WTC11 (cell line): ENCODE measurements around the gene GARRE1. TPM values are rescaled to one million over a fixed set of nuclear protein-coding genes. Genes with fewer than 3 reads are reported as not detected.

Experiments used
- ATAC-seq: fragments of 200-7000 bp; cut with Tn5 transposase; 2 replicates; pipeline ENCODE4 v1.10.0; 2021; ENCODE audit warnings: mild to moderate bottlenecking, moderate library complexity
- CTCF ChIA-PET: fragments of 300-600 bp; sonication (Branson Sonifier 250); formaldehyde crosslinking; loops from one replicate; lab custom pipeline; 2021; ENCODE audit warnings: antibody characterized with exemption; lab: Charles Lee
- POLR2A ChIA-PET: fragments of 350-600 bp; sonication (Branson Sonifier 250); formaldehyde crosslinking; loops from one replicate; lab custom pipeline; 2021; ENCODE audit warnings: antibody characterized with exemption; lab: Charles Lee
- DNase-seq: peaks from one replicate; pipeline ENCODE4 v3.0.0; 2021; ENCODE audit warnings: low spot score
- H3K27ac Mint-ChIP-seq: 2 replicates; pipeline ENCODE4 v1.8.0; 2021; ENCODE audit warnings: mixed read lengths
- H3K27me3 Mint-ChIP-seq: 2 replicates; pipeline ENCODE4 v1.8.0; 2021; ENCODE audit warnings: low read depth, mild to moderate bottlenecking, moderate library complexity, mixed read lengths
- H3K36me3 Mint-ChIP-seq: 2 replicates; pipeline ENCODE4 v1.8.0; 2021; ENCODE audit warnings: mixed read lengths
- H3K4me1 Mint-ChIP-seq: 2 replicates; pipeline ENCODE4 v1.8.0; 2022; ENCODE audit warnings: mixed read lengths
- H3K4me3 Mint-ChIP-seq: 2 replicates; pipeline ENCODE4 v1.8.0; 2021; ENCODE audit warnings: mild to moderate bottlenecking, moderate library complexity, mixed read lengths
- H3K9me3 Mint-ChIP-seq: 2 replicates; pipeline ENCODE4 v1.8.0; 2021; ENCODE audit warnings: mixed read lengths
- ATF6 ChIP-seq: sonication (generic); formaldehyde crosslinking; IDR thresholded peaks from 2 replicates; pipeline ENCODE4 v1.8.1; 2023; ENCODE audit warnings: mild to moderate bottlenecking, missing genetic modification reagents
- CDX4 ChIP-seq: fragments of 250-450 bp; sonication (Bioruptor Pico); IDR thresholded peaks from 2 replicates; pipeline ENCODE4 v1.9.0; 2021; ENCODE audit warnings: moderate library complexity, mild to moderate bottlenecking, inconsistent platforms, borderline replicate concordance
- ELF4 ChIP-seq: sonication (generic); formaldehyde crosslinking; IDR thresholded peaks from 2 replicates; pipeline ENCODE4 v1.8.1; 2022; ENCODE audit warnings: low read depth, mild to moderate bottlenecking, moderate library complexity, missing genetic modification reagents
- MLX ChIP-seq: sonication (generic); formaldehyde crosslinking; IDR thresholded peaks from 2 replicates; pipeline ENCODE4 v1.8.1; 2023; ENCODE audit warnings: mild to moderate bottlenecking, missing genetic modification reagents, moderate library complexity
- NFYB ChIP-seq: sonication (generic); formaldehyde crosslinking; conservative IDR thresholded peaks from 2 replicates; pipeline ENCODE4 v1.8.0; 2022; ENCODE audit warnings: low read depth, missing genetic modification reagents
- NR3C1 ChIP-seq: sonication (generic); formaldehyde crosslinking; conservative IDR thresholded peaks from 2 replicates; pipeline ENCODE4 v1.8.1; 2023; ENCODE audit warnings: low read depth, mild to moderate bottlenecking, missing genetic modification reagents
- RORB ChIP-seq: fragments of 250-450 bp; sonication (Bioruptor Pico); IDR thresholded peaks from 2 replicates; pipeline ENCODE4 v1.9.0; 2021; ENCODE audit warnings: mild to moderate bottlenecking
- TCF7 ChIP-seq: sonication (generic); formaldehyde crosslinking; IDR thresholded peaks from 2 replicates; pipeline ENCODE4 v1.8.0; 2022; ENCODE audit warnings: mild to moderate bottlenecking, low read depth, missing genetic modification reagents, moderate library complexity
- TEAD1 ChIP-seq: sonication (generic); formaldehyde crosslinking; IDR thresholded peaks from 2 replicates; pipeline ENCODE4 v1.8.0; 2022; ENCODE audit warnings: mild to moderate bottlenecking, missing genetic modification reagents
- USF1 ChIP-seq: sonication (generic); formaldehyde crosslinking; IDR thresholded peaks from 2 replicates; pipeline ENCODE4 v1.8.0; 2022; ENCODE audit warnings: mild to moderate bottlenecking, missing genetic modification reagents
- ZMAT4 ChIP-seq: fragments of 250-450 bp; sonication (Bioruptor Pico); IDR thresholded peaks from 2 replicates; pipeline ENCODE4 v1.9.0; 2021; ENCODE audit warnings: mild to moderate bottlenecking
- ZNF512 ChIP-seq: sonication (generic); formaldehyde crosslinking; IDR thresholded peaks from 2 replicates; pipeline ENCODE4 v1.8.1; 2022; ENCODE audit warnings: missing genetic modification reagents, borderline replicate concordance
- total RNA-seq: library from RNA; stranded (reverse); gene quantifications from 3 replicates; pipeline ENCODE4 v1.2.3, GENCODE V29; 2021
- TF ChIP-seq, protein P1 (sequence below): sonication (generic); formaldehyde crosslinking; IDR thresholded peaks from 2 replicates; pipeline ENCODE4 v1.8.1; 2023; ENCODE audit warnings: mild to moderate bottlenecking, moderate library complexity, missing genetic modification reagents
- TF ChIP-seq, protein P2 (sequence below): sonication (generic); formaldehyde crosslinking; IDR thresholded peaks from 2 replicates; pipeline ENCODE4 v1.8.0; 2023; ENCODE audit warnings: missing genetic modification reagents, mild to moderate bottlenecking, borderline replicate concordance
- TF ChIP-seq, protein P3 (sequence below): sonication (generic); formaldehyde crosslinking; IDR thresholded peaks from 2 replicates; pipeline ENCODE4 v1.8.0; 2022; ENCODE audit warnings: mild to moderate bottlenecking, missing genetic modification reagents

GARRE1 gene
- total RNA-seq, 1 experiment from 2014 or later, result 16.7 TPM

- no peaks in the 10 kb centered on the region for H3K27me3 Mint-ChIP-seq
- TF ChIP-seq, protein P1, sequence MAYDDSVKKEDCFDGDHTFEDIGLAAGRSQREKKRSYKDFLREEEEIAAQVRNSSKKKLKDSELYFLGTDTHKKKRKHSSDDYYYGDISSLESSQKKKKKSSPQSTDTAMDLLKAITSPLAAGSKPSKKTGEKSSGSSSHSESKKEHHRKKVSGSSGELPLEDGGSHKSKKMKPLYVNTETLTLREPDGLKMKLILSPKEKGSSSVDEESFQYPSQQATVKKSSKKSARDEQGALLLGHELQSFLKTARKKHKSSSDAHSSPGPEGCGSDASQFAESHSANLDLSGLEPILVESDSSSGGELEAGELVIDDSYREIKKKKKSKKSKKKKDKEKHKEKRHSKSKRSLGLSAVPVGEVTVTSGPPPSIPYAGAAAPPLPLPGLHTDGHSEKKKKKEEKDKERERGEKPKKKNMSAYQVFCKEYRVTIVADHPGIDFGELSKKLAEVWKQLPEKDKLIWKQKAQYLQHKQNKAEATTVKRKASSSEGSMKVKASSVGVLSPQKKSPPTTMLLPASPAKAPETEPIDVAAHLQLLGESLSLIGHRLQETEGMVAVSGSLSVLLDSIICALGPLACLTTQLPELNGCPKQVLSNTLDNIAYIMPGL (CRISPR knock-in tag), result no peak
- TF ChIP-seq RORB, result no peak
- no peak for TF ChIP-seq TEAD1
- TF ChIP-seq, protein P2, sequence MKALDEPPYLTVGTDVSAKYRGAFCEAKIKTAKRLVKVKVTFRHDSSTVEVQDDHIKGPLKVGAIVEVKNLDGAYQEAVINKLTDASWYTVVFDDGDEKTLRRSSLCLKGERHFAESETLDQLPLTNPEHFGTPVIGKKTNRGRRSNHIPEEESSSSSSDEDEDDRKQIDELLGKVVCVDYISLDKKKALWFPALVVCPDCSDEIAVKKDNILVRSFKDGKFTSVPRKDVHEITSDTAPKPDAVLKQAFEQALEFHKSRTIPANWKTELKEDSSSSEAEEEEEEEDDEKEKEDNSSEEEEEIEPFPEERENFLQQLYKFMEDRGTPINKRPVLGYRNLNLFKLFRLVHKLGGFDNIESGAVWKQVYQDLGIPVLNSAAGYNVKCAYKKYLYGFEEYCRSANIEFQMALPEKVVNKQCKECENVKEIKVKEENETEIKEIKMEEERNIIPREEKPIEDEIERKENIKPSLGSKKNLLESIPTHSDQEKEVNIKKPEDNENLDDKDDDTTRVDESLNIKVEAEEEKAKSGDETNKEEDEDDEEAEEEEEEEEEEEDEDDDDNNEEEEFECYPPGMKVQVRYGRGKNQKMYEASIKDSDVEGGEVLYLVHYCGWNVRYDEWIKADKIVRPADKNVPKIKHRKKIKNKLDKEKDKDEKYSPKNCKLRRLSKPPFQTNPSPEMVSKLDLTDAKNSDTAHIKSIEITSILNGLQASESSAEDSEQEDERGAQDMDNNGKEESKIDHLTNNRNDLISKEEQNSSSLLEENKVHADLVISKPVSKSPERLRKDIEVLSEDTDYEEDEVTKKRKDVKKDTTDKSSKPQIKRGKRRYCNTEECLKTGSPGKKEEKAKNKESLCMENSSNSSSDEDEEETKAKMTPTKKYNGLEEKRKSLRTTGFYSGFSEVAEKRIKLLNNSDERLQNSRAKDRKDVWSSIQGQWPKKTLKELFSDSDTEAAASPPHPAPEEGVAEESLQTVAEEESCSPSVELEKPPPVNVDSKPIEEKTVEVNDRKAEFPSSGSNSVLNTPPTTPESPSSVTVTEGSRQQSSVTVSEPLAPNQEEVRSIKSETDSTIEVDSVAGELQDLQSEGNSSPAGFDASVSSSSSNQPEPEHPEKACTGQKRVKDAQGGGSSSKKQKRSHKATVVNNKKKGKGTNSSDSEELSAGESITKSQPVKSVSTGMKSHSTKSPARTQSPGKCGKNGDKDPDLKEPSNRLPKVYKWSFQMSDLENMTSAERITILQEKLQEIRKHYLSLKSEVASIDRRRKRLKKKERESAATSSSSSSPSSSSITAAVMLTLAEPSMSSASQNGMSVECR (CRISPR knock-in tag), result no peak
- no peak for TF ChIP-seq NR3C1 (CRISPR knock-in tag)
- no peak for TF ChIP-seq NFYB (CRISPR knock-in tag)
- no peak for TF ChIP-seq TCF7 (CRISPR knock-in tag)
- no peak for TF ChIP-seq ELF4 (CRISPR knock-in tag)
- H3K4me1 Mint-ChIP-seq, result peaks cover 34% of the 10 kb centered on the region
- H3K27ac Mint-ChIP-seq, result peak overlapping the region; percentile 71; the same call in 1 of the 2 replicates
- DNase-seq, result no peak
- no peaks in the 10 kb centered on the region for H3K36me3 Mint-ChIP-seq
- ATAC-seq, result peak; percentile 66
- ChIA-PET CTCF (interaction anchor here (1.0 to 1.3 kb wide), 3 partner anchors 20 to 219 kb away, joined by 3 to 5 read pairs (median 4); no protein-coding TSS in a partner anchor), POLR2A (no interaction called here)
- no peak overlapping the region for H3K4me3 Mint-ChIP-seq
- H3K9me3 Mint-ChIP-seq, result no peaks in the 10 kb centered on the region
These were observed 6.4 kb downstream of the GARRE1 start for GRCh38 chr19:34260771-34261173.

DNA sequence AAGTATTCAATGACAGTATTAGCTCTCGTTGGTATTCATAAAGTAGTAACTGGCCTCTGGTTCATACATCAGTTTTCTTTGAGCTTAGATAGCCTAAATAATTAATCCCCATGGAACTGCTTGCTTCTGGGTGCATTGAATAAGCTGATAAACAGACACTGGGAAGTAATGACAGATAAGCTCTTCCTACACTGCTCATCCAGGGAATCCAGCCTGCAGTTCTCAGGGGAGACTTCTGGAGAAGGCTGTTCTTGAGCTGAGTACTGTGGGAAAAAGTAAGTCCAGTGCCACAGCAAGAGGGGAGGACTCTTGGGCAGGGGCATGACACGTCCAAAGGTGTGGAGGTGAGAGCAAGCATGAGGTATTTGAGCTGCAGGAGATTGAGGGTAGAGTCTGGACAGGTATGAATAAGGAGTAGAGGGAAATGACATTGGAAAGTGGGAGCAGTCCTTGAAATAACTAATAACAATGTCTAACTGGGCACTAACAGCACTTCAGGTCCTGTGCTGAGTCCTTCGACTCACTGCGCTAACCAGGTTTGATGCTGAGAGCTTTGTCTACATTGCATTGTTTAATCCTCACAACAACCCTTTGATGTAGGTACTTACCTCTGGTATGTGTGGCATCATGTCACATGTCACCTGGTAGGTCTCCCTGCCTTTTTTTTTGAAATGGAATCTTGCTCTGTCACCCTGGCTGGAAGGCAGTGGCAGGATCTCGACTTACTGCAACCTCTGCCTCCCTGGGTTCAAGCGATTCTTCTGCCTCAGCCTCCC is 7.2 kb downstream of the GARRE1 start:
- H3K4me3 Mint-ChIP-seq, result no peak overlapping the region
- H3K4me1 Mint-ChIP-seq, result peaks cover 36% of the 10 kb centered on the region
- H3K36me3 Mint-ChIP-seq, result no peaks in the 10 kb centered on the region
- DNase-seq, result no peak
- peak overlapping the region; percentile 26; the same call in 1 of the 2 replicates for H3K27ac Mint-ChIP-seq
- H3K9me3 Mint-ChIP-seq, result no peaks in the 10 kb centered on the region
- no peaks in the 10 kb centered on the region for H3K27me3 Mint-ChIP-seq
- ChIA-PET CTCF (interaction anchor here (1.0 to 1.3 kb wide), 5 partner anchors 9 to 467 kb away, joined by 3 to 5 read pairs (median 4); no protein-coding TSS in a partner anchor), POLR2A (no interaction called here)
- ATAC-seq, result no peak
- TF ChIP-seq NFYB (CRISPR knock-in tag) (no peak), MLX (no peak)
- TF ChIP-seq, protein P3, sequence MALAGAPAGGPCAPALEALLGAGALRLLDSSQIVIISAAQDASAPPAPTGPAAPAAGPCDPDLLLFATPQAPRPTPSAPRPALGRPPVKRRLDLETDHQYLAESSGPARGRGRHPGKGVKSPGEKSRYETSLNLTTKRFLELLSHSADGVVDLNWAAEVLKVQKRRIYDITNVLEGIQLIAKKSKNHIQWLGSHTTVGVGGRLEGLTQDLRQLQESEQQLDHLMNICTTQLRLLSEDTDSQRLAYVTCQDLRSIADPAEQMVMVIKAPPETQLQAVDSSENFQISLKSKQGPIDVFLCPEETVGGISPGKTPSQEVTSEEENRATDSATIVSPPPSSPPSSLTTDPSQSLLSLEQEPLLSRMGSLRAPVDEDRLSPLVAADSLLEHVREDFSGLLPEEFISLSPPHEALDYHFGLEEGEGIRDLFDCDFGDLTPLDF, result no peak
- TF ChIP-seq, all 79 proteins: peak for 0

GRCh38 chr19:34263745-34264237 is 9.4 kb downstream of the GARRE1 start:
- H3K9me3 Mint-ChIP-seq, result no peaks in the 10 kb centered on the region
- H3K27ac Mint-ChIP-seq, result peak overlapping the region; percentile 28
- ChIA-PET POLR2A (interaction anchor here (0.6 kb wide), 1 partner anchor 39 kb away, joined by 3 read pairs; no protein-coding TSS in a partner anchor), CTCF (no interaction called here)
- H3K4me1 Mint-ChIP-seq, result peaks cover 37% of the 10 kb centered on the region
- H3K27me3 Mint-ChIP-seq, result no peaks in the 10 kb centered on the region
- ATAC-seq (no peak), DNase-seq (no peak)
- no peaks in the 10 kb centered on the region for H3K36me3 Mint-ChIP-seq
- H3K4me3 Mint-ChIP-seq, result no peak overlapping the region
- no peak for TF ChIP-seq ZMAT4
- TF ChIP-seq ATF6, result no peak
- no peak for TF ChIP-seq ELF4 (CRISPR knock-in tag)
- no peak for TF ChIP-seq CDX4 (CRISPR knock-in tag)
- TF ChIP-seq USF1 (CRISPR knock-in tag), result no peak
- no peak for TF ChIP-seq ZNF512 (CRISPR knock-in tag)
